ENCODE measurements around the gene NLK. TPM values are rescaled to one million over a fixed set of nuclear protein-coding genes. Genes with fewer than 3 reads are reported as not detected.

The NLK gene
- total and polyA plus RNA-seq, 2 of the 4 experiments (the other 2 are of a cell fraction): 15.3 to 23.3 TPM

GRCh38 chr17:28078341-28079229 lies 36.1 kb downstream of the NLK start:
- H3K56ac ChIP-seq (ENCODE audit: extremely low read depth, insufficient read depth, low read length): no peak overlapping the region
- no peak overlapping the region for H2AK5ac ChIP-seq (ENCODE audit: low read depth, low read length)
- ATAC-seq (ENCODE audit: low read depth) (peak; percentile 27; the same call in 1 of the 2 replicates), DNase-seq (peak; percentile 21)
- no peaks in the 10 kb centered on the region for H3K9me3 ChIP-seq (ENCODE audit: control insufficient read depth, insufficient read depth, low read length)
- POLR2A ChIA-PET (ENCODE audit: unreplicated experiment): no interaction called here
- BruUV-seq (replicated peaks): no TSS peak
- H3K14ac ChIP-seq (replicated peaks; ENCODE audit: low read depth, low read length): no peak overlapping the region
- peaks cover 68% of the 10 kb centered on the region for H4K20me1 ChIP-seq (ENCODE audit: insufficient read depth, low read length)
- no peak overlapping the region for H2AK9ac ChIP-seq (replicated peaks; ENCODE audit: low read depth, low read length, poor library complexity)
- no peak overlapping the region for H3K27ac ChIP-seq (ENCODE audit: insufficient read depth, low read length)
- H3K4me2 ChIP-seq (ENCODE audit: low read depth, low read length): no peak overlapping the region
- CTCF ChIA-PET: no interaction called here
- H3K23ac ChIP-seq (ENCODE audit: low read depth, low read length): no peak overlapping the region
- no peak overlapping the region for H4K5ac ChIP-seq (ENCODE audit: low read depth, low read length)
- H3K18ac ChIP-seq (ENCODE audit: low read depth, low read length): no peak overlapping the region
- no peak overlapping the region for H3K4ac ChIP-seq (ENCODE audit: low read depth, low read length)
- TF ChIP-seq CEBPB (IDR thresholded peaks at IDR 0.05; ENCODE audit: low read depth, low read length): peak; percentile 71
- TF ChIP-seq, protein P1, sequence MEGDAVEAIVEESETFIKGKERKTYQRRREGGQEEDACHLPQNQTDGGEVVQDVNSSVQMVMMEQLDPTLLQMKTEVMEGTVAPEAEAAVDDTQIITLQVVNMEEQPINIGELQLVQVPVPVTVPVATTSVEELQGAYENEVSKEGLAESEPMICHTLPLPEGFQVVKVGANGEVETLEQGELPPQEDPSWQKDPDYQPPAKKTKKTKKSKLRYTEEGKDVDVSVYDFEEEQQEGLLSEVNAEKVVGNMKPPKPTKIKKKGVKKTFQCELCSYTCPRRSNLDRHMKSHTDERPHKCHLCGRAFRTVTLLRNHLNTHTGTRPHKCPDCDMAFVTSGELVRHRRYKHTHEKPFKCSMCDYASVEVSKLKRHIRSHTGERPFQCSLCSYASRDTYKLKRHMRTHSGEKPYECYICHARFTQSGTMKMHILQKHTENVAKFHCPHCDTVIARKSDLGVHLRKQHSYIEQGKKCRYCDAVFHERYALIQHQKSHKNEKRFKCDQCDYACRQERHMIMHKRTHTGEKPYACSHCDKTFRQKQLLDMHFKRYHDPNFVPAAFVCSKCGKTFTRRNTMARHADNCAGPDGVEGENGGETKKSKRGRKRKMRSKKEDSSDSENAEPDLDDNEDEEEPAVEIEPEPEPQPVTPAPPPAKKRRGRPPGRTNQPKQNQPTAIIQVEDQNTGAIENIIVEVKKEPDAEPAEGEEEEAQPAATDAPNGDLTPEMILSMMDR (conservative IDR thresholded peaks at IDR 0.05; ENCODE audit: low read depth, low read length): no peak
- no peak for TF ChIP-seq CHD1 (IDR thresholded peaks at IDR 0.05; ENCODE audit: low read depth, low read length)
- no peak for TF ChIP-seq SMC3 (IDR thresholded peaks at IDR 0.05; ENCODE audit: low read depth, low read length)
- no peak for TF ChIP-seq BHLHE40 (IDR thresholded peaks at IDR 0.05; ENCODE audit: low read depth, low read length)
- H2BK5ac ChIP-seq (ENCODE audit: low read depth, low read length, poor library complexity, severe bottlenecking): no peak overlapping the region
- H3K4me1 ChIP-seq (ENCODE audit: control insufficient read depth, insufficient read depth, low read length): peaks cover 3% of the 10 kb centered on the region
- no peaks in the 10 kb centered on the region for H3K36me3 ChIP-seq (ENCODE audit: control insufficient read depth, insufficient read depth, low read length)
- peaks cover 27 to 69% of the 10 kb centered on the region in 2 experiments for H3K79me1 ChIP-seq (ENCODE audit: low read depth in 1 of 2, low read length in 2 of 2)
- dilution Hi-C loops (cut with HindIII; ENCODE audit: low sequenced_read_pairs, unreplicated experiment) (no loop called here), in situ Hi-C loops (cut with MboI; ENCODE audit: low sequenced_read_pairs) (no loop called here), intact Hi-C loops (cut with micrococcal nuclease) (loop anchor here (5.0 kb wide), 1 partner anchor 34 kb away; no protein-coding TSS in a partner anchor)
- no CpG with 5 or more reads among the region's 3 CpGs for WGBS, 2 experiments (ENCODE audit: extremely low coverage in 2 of 2, insufficient read length in 1 of 2)
- peaks cover 14% of the 10 kb centered on the region; the same call in 1 of the 2 replicates for H3K9me1 ChIP-seq (ENCODE audit: insufficient read depth, low read length)
- no peak overlapping the region for H2BK120ac ChIP-seq (ENCODE audit: low read depth, low read length)
- H2BK15ac ChIP-seq (ENCODE audit: low read depth, low read length): no peak overlapping the region
- no peak overlapping the region for H3K4me3 ChIP-seq (ENCODE audit: insufficient read depth, low read depth, low read length)
- no peaks in the 10 kb centered on the region for H3K27me3 ChIP-seq (ENCODE audit: control insufficient read depth, insufficient read depth, low read length)
- H3K9ac ChIP-seq (ENCODE audit: low read depth, low read length): no peak overlapping the region
- no peak overlapping the region for H4K91ac ChIP-seq (ENCODE audit: insufficient read depth, low read depth, low read length)
- H2BK20ac ChIP-seq (ENCODE audit: low read depth, low read length): no peak overlapping the region
- H4K8ac ChIP-seq (ENCODE audit: low read depth in 2 of 2, low read length in 2 of 2): no peak overlapping the region
- H2AFZ ChIP-seq (replicated peaks; ENCODE audit: low read length, poor library complexity): no peak overlapping the region

Data from IMR-90 (cell line).